Activated naive CD4-positive, alpha-beta T cell treated with anti-CD3 and anti-CD28 coated beads, Interleukin-2, amount 10 ng/mL, durations not matched to agents 7 days and 5 days (primary cell): Measurements from ENCODE around the gene EXOC4.

Source experiments
- CTCF ChIA-PET: fragments of 350-600 bp; sonication (Branson Sonifier 250); formaldehyde crosslinking; loops from one replicate; lab custom pipeline; 2021; ENCODE audit warnings: antibody characterized with exemption; lab: Charles Lee
- DNase-seq: peaks from one replicate; pipeline ENCODE4 v3.0.0-alpha.2; 2020
- H3K27ac Mint-ChIP-seq: one replicate; pipeline ENCODE4 v1.8.0; 2021; ENCODE audit warnings: mild to moderate bottlenecking, moderate library complexity, mixed read lengths
- H3K27me3 Mint-ChIP-seq: one replicate; pipeline ENCODE4 v1.8.0; 2021; ENCODE audit warnings: mild to moderate bottlenecking, mixed read lengths
- H3K36me3 Mint-ChIP-seq: one replicate; pipeline ENCODE4 v1.8.0; 2021; ENCODE audit warnings: mixed read lengths
- H3K4me1 Mint-ChIP-seq: one replicate; pipeline ENCODE4 v1.8.0; 2021; ENCODE audit warnings: mixed read lengths
- H3K4me3 Mint-ChIP-seq: one replicate; pipeline ENCODE4 v1.8.0; 2021; ENCODE audit warnings: mild to moderate bottlenecking, moderate library complexity, mixed read lengths
- H3K9me3 Mint-ChIP-seq: one replicate; pipeline ENCODE4 v1.8.0; 2021; ENCODE audit warnings: mixed read lengths

EXOC4 gene

DNA sequence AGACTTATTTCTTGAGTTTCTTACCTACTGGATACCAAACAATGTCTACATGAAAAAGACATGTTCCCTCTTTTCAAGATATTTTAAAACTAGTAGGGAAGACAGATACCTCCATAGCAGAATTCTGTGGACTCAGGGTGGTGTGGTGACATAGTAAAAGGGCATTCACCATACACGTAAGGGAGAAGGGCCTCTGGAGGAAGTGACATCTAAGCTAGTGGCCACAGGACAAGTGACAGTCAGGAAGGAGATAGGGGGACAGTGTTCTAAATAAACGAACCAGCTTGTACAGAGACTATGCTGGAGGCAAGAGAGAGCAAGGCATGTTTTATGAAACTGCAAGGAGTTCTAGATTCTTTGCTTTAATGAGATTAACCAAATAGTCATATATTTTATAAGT, 552.5 kb downstream of the EXOC4 start:
- Mint-ChIP-seq H3K4me1 (no peaks in the 10 kb centered on the region), H3K4me3 (no peak overlapping the region), H3K36me3 (no peaks in the 10 kb centered on the region), H3K9me3 (no peaks in the 10 kb centered on the region), H3K27me3 (no peaks in the 10 kb centered on the region), H3K27ac (no peak overlapping the region)
- CTCF ChIA-PET: no interaction called here
- DNase-seq: no peak

DNA sequence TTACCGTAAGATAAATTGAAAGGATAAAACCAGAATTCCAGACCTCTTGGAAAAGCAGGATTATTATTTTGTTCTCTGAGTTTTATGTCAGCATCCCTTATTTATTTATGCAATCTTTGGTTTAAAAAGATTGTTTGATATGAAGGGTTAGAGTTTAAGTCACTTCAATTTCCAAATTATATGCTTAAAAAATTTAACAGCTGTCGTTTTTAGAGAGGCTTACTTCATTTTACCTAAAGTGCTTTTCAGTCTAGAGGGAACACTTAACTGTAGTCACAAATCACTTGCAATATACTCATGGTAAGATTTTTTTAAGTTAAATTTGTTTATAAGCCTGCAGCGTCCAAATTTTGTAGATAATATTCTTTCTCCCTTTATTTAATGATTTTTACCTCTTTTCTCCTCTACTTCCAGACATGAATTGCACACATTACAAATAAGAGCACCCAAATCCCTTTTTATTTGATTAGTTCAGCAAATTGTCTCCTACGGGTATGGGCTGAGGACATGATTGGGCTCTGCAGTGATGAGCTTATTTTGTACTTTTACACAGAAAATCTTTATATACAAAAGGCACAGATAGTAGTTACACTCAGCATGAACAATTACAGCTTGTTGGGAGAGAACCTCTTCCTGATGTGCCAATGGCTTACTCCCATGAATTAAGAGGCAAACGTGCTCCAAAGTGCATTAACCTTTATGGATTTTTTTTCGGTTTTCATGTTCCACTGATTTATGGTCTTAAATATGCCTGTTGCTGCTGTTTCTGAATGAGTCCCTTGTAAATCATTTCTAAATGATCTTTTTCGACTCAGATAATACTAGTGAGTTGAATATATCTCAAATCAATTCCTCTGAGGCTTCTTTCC, 555.0 kb downstream of the EXOC4 start:
- no peak for DNase-seq
- CTCF ChIA-PET: no interaction called here

DNA sequence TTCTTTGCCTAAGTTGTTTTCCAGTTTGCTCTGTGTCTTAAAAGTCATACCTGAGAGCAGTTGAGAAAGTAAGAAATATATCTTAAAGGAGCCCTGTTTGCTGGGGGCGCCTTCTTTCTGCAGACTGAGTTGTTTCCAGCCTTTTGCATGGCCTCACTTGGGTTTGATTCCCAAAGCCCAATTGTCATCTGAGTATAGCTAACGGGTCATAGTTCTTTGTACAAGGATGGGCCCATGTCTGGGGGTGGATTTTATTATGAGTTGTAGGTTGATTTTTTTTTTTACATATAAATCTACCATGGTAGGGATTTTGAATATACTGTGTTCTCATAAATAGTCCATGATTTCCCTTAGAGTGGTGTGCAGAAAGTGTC, 555.6 kb downstream of the EXOC4 start:
- Mint-ChIP-seq H3K4me3 (no peak overlapping the region), H3K9me3 (no peaks in the 10 kb centered on the region), H3K27me3 (no peaks in the 10 kb centered on the region), H3K27ac (no peak overlapping the region), H3K4me1 (no peaks in the 10 kb centered on the region), H3K36me3 (no peaks in the 10 kb centered on the region)
- CTCF ChIA-PET: no interaction called here
- DNase-seq: no peak

More for the DNA sequence above, 555.0 kb downstream of the EXOC4 start:
- Mint-ChIP-seq H3K4me1 (no peaks in the 10 kb centered on the region), H3K4me3 (no peak overlapping the region), H3K27ac (no peak overlapping the region), H3K36me3 (no peaks in the 10 kb centered on the region), H3K27me3 (no peaks in the 10 kb centered on the region), H3K9me3 (no peaks in the 10 kb centered on the region)

DNA sequence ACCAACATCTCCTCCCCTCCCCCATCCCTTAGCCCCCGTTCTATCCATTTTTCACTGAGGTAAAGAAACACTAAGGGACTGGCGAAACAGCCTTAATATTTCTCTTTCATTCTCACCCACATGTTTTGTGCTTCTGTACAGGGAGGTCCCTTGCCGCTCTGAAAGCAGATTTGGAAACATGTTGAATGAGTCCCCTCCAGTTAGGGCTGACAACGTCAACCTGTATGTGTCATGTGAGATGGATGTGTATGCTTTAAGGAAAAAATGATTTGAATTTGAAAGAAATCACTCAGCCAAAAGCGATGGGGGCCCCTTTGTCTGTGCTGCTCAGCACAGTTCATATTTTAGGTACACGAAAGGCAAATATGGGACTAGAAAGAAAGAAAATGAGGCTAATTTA, 560.0 kb downstream of the EXOC4 start:
- peaks cover 1% of the 10 kb centered on the region for H3K36me3 Mint-ChIP-seq
- CTCF ChIA-PET: no interaction called here

DNA sequence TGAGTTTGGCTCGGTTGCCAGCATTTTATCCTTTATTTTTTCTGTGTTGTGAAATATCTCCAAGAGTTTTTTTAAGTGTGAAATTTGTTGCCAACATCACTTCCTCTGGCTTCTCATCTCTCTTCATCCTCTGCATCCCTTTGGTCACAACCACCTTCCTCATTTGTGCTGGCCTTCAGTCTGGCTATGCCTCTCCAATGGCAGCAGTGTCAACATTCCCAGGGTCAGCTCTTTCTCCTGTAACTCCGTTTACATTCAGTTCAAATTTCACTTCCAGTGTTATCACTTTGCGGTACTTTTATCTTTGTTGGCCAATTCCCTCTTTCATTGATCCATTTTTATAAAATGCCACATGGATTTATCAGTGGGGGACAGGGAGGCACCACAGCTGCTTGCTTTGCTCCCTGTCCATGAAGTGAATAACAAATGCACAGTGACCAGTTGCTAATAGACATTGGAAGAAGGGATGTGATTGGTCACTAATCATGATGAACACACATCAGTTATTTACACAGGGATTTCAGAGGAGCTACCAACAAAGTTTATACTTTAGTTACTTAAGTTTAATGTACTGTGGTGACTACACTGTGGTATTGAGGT, 562.8 kb downstream of the EXOC4 start:
- Mint-ChIP-seq H3K9me3 (no peaks in the 10 kb centered on the region), H3K4me1 (no peaks in the 10 kb centered on the region), H3K27ac (no peak overlapping the region), H3K4me3 (no peak overlapping the region), H3K27me3 (no peaks in the 10 kb centered on the region), H3K36me3 (peaks cover 5% of the 10 kb centered on the region)
- CTCF ChIA-PET: no interaction called here
- no peak for DNase-seq

More for the DNA sequence above, 560.0 kb downstream of the EXOC4 start:
- no peaks in the 10 kb centered on the region for H3K4me1 Mint-ChIP-seq
- H3K9me3 Mint-ChIP-seq: no peaks in the 10 kb centered on the region
- H3K27ac Mint-ChIP-seq: no peak overlapping the region
- no peak for DNase-seq
- H3K27me3 Mint-ChIP-seq: no peaks in the 10 kb centered on the region
- no peak overlapping the region for H3K4me3 Mint-ChIP-seq

DNA sequence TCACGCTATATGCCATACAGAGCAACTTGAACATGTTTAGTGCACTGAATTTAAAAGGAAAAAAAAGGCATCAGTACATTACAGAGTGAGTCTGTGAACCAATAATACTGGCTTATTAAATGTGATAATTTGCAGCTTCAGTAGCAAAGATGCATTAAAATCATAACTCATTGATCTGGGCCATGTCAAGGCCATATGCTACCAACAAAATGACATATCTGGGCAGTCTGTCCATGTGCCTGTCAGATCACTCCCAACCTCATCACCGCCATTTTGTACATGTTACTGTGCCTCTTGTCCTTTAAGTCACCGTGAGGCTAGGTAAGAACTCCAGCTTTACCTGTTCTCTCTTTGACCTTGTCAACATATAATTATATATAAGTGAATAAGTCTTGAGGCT, 566.8 kb downstream of the EXOC4 start:
- CTCF ChIA-PET: no interaction called here
- H3K4me1 Mint-ChIP-seq: peaks cover 3% of the 10 kb centered on the region
- H3K27me3 Mint-ChIP-seq: no peaks in the 10 kb centered on the region
- peaks cover 7% of the 10 kb centered on the region for H3K36me3 Mint-ChIP-seq
- no peak overlapping the region for H3K27ac Mint-ChIP-seq
- H3K4me3 Mint-ChIP-seq: no peak overlapping the region
- no peaks in the 10 kb centered on the region for H3K9me3 Mint-ChIP-seq
- DNase-seq: no peak

DNA sequence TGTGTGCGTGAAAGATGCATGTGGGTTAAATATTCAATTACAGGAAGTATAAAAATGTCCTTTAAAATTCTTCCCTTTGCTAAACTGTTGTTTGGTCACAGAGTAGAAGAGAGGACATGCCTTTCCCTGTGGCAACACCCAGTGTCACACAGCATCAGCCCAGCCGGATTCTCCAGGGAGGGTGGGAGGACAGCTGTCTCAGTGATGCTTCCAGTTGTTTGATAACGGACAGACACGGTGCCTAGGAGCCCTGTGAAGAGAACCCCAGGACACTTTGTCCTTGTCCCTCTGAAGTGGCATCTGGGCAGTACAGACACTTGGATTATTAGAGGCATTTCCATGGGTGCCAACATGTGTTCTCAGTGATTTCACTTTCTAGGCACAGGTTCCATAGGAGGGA, 567.7 kb downstream of the EXOC4 start:
- no peaks in the 10 kb centered on the region for H3K27me3 Mint-ChIP-seq
- peaks cover 3% of the 10 kb centered on the region for H3K4me1 Mint-ChIP-seq
- CTCF ChIA-PET: no interaction called here
- no peaks in the 10 kb centered on the region for H3K9me3 Mint-ChIP-seq
- no peak overlapping the region for H3K27ac Mint-ChIP-seq
- peaks cover 7% of the 10 kb centered on the region for H3K36me3 Mint-ChIP-seq
- no peak for DNase-seq
- no peak overlapping the region for H3K4me3 Mint-ChIP-seq

DNA sequence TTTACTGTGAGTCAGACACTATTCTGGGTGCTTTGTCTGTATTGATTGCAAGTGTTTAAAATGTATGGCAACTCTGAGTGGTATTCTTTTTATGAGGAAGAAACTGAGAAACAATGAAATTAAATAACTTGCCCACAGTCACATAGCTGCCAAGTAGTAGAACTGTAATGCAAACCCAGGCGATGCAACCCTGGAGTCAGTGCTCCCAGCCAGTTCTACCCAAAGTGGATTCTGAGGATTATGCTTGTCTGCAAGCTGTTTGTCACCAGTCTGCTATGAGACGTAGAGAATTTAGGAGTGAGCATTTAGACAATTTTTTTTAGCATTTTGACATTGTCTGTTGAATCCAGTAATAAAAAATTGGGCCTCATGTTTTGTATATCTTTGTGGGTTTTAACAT, 568.3 kb downstream of the EXOC4 start:
- Mint-ChIP-seq H3K4me3 (no peak overlapping the region), H3K27me3 (no peaks in the 10 kb centered on the region), H3K36me3 (peaks cover 7% of the 10 kb centered on the region), H3K9me3 (no peaks in the 10 kb centered on the region), H3K27ac (no peak overlapping the region), H3K4me1 (peaks cover 3% of the 10 kb centered on the region)
- CTCF ChIA-PET: no interaction called here
- DNase-seq: no peak

DNA sequence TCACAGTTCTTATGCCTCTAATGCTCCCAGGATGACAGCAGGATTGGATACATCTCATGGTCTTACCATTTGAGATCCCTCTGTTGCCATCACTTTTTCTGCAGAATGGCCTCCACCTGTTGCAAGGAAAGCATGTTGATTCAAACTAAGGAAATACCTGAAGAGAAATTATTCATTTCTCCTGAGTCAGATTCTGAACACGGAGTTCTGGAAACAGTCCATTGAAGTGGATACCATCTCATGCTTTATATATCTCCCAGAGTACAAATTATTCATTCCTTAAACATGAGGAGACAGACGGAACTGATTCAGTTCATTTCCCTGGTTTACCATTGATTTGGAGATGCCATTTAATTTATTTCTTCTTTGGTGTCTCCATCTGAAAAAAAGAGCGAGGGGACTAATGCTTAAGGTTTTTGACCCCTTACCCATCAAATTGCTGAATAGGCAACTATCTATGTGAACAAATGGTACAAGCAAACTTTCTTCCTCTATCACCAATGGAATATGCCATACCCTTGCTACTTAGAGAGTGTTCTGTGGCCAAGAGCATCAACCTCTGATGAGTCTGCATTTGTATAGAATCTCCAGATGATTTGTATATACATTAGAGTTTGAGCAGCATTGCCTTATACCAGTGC, 569.2 kb downstream of the EXOC4 start:
- Mint-ChIP-seq H3K36me3 (peaks cover 7% of the 10 kb centered on the region), H3K27ac (no peak overlapping the region), H3K9me3 (no peaks in the 10 kb centered on the region), H3K4me1 (peaks cover 3% of the 10 kb centered on the region), H3K4me3 (no peak overlapping the region), H3K27me3 (no peaks in the 10 kb centered on the region)
- CTCF ChIA-PET: no interaction called here
- no peak for DNase-seq

DNA sequence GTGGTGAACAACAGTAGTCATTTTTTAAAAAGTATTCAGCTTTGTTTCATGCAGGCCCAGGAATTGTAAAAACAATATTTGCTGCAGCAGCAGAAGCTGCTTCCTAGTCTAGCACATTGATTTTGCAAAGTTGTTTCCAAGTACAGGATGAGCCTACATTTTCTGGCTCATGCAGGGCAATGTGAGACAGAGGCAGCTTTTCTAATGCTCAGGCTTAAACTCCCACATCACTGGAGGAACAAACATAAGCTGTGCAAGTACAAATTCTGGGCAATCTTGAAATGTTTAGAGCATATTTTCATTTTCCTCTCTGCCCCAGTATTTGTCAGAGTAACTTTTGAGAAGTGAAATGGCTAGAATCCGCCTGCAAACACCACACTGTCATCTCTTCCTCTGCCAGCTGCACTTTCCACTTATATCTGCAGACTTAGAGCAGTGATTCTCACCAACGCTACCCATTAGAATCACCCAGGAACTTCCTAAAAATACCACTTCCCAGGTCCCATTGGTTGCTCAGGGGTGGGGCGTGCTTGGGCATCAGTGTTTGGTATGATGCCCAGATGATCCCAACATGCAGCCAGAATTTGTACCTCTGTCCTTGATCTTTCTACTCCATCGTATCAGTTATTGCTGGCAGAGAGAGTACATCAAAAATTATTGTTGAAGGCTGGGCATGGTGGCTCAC, 570.1 kb downstream of the EXOC4 start:
- H3K36me3 Mint-ChIP-seq: peaks cover 8% of the 10 kb centered on the region

DNA sequence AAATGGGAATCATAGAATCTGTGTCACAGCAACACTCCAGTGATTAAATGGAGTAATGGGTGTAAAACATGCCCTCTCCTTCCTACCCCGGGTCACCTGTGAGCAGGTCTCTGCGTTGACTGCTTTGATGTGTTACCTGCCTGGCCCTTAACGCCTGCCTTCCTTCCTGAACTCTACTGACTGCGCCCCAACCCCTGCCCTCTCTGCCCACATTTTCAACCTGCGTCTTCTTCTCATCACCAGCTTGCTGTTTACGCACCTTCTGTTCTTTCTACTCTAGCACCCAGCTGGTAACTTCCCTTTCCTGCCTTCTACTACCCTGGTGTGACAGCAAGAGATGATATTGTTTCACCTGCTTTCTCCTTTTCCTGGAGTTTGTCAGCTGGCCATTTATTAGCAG, 571.3 kb downstream of the EXOC4 start:
- no peak for DNase-seq
- no peak overlapping the region for H3K4me3 Mint-ChIP-seq
- H3K27me3 Mint-ChIP-seq: no peaks in the 10 kb centered on the region
- H3K27ac Mint-ChIP-seq: no peak overlapping the region
- CTCF ChIA-PET: no interaction called here
- no peaks in the 10 kb centered on the region for H3K9me3 Mint-ChIP-seq
- H3K36me3 Mint-ChIP-seq: peaks cover 4% of the 10 kb centered on the region
- peaks cover 3% of the 10 kb centered on the region for H3K4me1 Mint-ChIP-seq

More for the DNA sequence above, 570.1 kb downstream of the EXOC4 start:
- Mint-ChIP-seq H3K4me1 (peaks cover 3% of the 10 kb centered on the region), H3K9me3 (no peaks in the 10 kb centered on the region), H3K4me3 (no peak overlapping the region), H3K27me3 (no peaks in the 10 kb centered on the region), H3K27ac (no peak overlapping the region)
- no peak for DNase-seq
- CTCF ChIA-PET: no interaction called here

DNA sequence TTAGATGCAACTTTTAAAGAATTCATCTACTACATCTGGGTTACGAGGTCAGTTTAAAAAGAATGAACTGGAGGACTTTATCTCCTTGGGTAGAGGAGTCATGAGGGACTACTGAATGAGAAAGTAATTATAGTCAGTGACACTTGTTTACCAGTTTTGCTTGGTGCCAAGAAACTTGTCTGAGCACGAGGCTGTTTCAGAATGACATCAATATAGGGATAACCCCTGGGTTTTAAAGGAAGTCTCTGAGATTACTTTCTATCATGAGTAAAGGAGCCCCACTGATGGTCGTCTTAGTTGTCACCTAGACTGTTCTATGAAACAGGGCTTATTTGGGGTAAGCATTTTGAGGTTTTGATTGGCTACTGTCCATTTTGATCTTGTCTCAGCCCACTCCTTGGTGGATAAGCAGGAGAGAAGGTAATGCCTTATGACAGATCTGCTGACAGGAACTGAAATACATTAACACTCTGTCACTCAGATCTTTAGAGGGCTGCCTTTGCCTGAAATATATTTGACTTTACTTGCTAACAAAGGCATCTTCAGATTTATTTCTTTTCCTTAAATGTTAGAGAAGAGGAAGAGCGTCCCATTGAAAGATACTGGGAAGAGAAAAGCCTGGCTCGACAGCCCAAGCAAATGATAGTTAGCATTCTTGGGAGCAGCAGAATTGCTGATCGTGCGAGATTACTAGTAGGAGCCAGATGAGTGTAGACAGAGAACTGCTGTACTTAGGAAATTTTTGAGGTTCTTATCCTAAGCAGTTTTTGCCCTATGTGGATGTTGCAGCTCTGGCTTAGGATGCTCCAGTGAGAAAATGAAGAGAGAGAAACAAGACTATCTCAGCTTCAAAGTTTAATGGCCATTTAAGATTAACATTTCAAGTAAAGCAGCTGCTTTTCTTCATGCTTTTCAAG, 575.1 kb downstream of the EXOC4 start:
- H3K9me3 Mint-ChIP-seq: peaks cover 7% of the 10 kb centered on the region
- no peak overlapping the region for H3K4me3 Mint-ChIP-seq
- H3K4me1 Mint-ChIP-seq: peaks cover 3% of the 10 kb centered on the region
- H3K27me3 Mint-ChIP-seq: no peaks in the 10 kb centered on the region
- CTCF ChIA-PET: interaction anchor here (0.8 kb wide), 1 partner anchor 30 kb away, joined by 3 read pairs; no protein-coding TSS in a partner anchor
- H3K36me3 Mint-ChIP-seq: peaks cover 12% of the 10 kb centered on the region
- no peak for DNase-seq
- H3K27ac Mint-ChIP-seq: no peak overlapping the region

DNA sequence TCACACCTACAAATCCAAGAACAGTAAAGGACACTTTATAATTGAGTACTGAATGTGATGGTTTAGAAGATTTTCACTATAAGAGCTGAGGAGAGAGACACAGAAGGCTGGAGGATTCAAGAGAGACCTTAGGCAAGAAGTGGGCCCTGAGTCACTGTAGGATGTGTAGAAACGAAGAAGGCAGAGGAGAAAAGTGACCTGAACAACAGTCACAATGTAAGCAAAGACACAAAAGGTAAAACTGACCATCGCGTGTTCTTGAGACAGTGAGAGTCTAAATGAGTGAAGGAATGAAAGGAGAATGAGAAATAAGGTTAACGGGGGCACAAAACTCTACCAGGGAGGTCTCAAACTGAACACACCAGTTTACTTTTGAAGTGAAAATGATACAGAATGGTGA, 576.0 kb downstream of the EXOC4 start:
- Mint-ChIP-seq H3K4me1 (peaks cover 3% of the 10 kb centered on the region), H3K4me3 (no peak overlapping the region), H3K27ac (no peak overlapping the region), H3K27me3 (no peaks in the 10 kb centered on the region), H3K9me3 (peaks cover 7% of the 10 kb centered on the region), H3K36me3 (peaks cover 12% of the 10 kb centered on the region)
- no peak for DNase-seq
- CTCF ChIA-PET: no interaction called here
